ENCODE data around the gene TIMM50. TPM values are rescaled to one million over a fixed set of nuclear protein-coding genes. Genes with fewer than 3 reads are reported as not detected.

Gene TIMM50
- total RNA-seq, 1 experiment from 2014 or later: 97.2 TPM

- Histone ChIP-seq H2AFZ (ENCODE audit: low read length) (no peak overlapping the region), H3K27me3 (ENCODE audit: low read length) (no peaks in the 10 kb centered on the region), H3F3A (ENCODE audit: low read length, unreplicated experiment) (no peaks in the 10 kb centered on the region), H3K4me2 (ENCODE audit: low read length) (no peak overlapping the region), H3K79me2 (ENCODE audit: low read length) (0 out of 2 replicates have a peak, but pooled peaks cover 6% of the 10 kb centered on the region), H3K9me2 (replicated peaks; ENCODE audit: low read length) (no peaks in the 10 kb centered on the region), H3K27ac (ENCODE audit: low read length) (no peak overlapping the region), H3K36me3 (ENCODE audit: low read depth, low read length) (no peaks in the 10 kb centered on the region), H4K20me1 (ENCODE audit: low read length) (no peaks in the 10 kb centered on the region), H3K4me3 (ENCODE audit: low read length) (no peak overlapping the region), H3K4me1 (ENCODE audit: insufficient read depth, low read length) (peaks cover 9% of the 10 kb centered on the region; the same call in 1 of the 2 replicates), H3K9ac (ENCODE audit: low read length) (no peak overlapping the region), H3K9me3 (ENCODE audit: low read length) (no peaks in the 10 kb centered on the region)
- ChIA-PET CTCF (no interaction called here), POLR2A (ENCODE audit: unreplicated experiment) (no interaction called here)
- DNase-seq: no peak
- intact Hi-C loops (cut with micrococcal nuclease): no loop called here
- no peak for TF ChIP-seq EZH2phosphoT487 (IDR thresholded peaks at IDR 0.05; ENCODE audit: borderline replicate concordance, low read length)
- no peak for TF ChIP-seq CTCF (conservative IDR thresholded peaks at IDR 0.05; ENCODE audit: low read depth, low read length)
- no peak for TF ChIP-seq EZH2 (IDR thresholded peaks at IDR 0.05; ENCODE audit: low read length, unreplicated experiment)
- BruUV-seq (replicated peaks): no TSS peak
- no peak for ATAC-seq
Measured at GRCh38 chr19:39508629-39509028, 28.0 kb downstream of the TIMM50 start.

GRCh38 chr19:39509233-39509632 lies 28.6 kb downstream of the TIMM50 start:
- ChIA-PET POLR2A (ENCODE audit: unreplicated experiment) (no interaction called here), CTCF (no interaction called here)
- no peaks in the 10 kb centered on the region for H3F3A ChIP-seq (ENCODE audit: low read length, unreplicated experiment)
- no peak overlapping the region for H3K27ac ChIP-seq (ENCODE audit: low read length)
- no peak overlapping the region for H3K9ac ChIP-seq (ENCODE audit: low read length)
- intact Hi-C loops (cut with micrococcal nuclease): no loop called here
- no peaks in the 10 kb centered on the region for H3K9me2 ChIP-seq (replicated peaks; ENCODE audit: low read length)
- no peak for ATAC-seq
- H2AFZ ChIP-seq (ENCODE audit: low read length): no peak overlapping the region
- peaks cover 9% of the 10 kb centered on the region; the same call in 1 of the 2 replicates for H3K4me1 ChIP-seq (ENCODE audit: insufficient read depth, low read length)
- no peaks in the 10 kb centered on the region for H3K27me3 ChIP-seq (ENCODE audit: low read length)
- H3K9me3 ChIP-seq (ENCODE audit: low read length): no peaks in the 10 kb centered on the region
- no peak overlapping the region for H3K4me3 ChIP-seq (ENCODE audit: low read length)
- no peak for DNase-seq
- no peak overlapping the region for H3K4me2 ChIP-seq (ENCODE audit: low read length)
- H3K79me2 ChIP-seq (ENCODE audit: low read length): 0 out of 2 replicates have a peak, but pooled peaks cover 6% of the 10 kb centered on the region
- BruUV-seq (replicated peaks): no TSS peak
- H3K36me3 ChIP-seq (ENCODE audit: low read depth, low read length): no peaks in the 10 kb centered on the region
- TF ChIP-seq EZH2phosphoT487 (IDR thresholded peaks at IDR 0.05; ENCODE audit: borderline replicate concordance, low read length) (no peak), EZH2 (IDR thresholded peaks at IDR 0.05; ENCODE audit: low read length, unreplicated experiment) (no peak), CTCF (conservative IDR thresholded peaks at IDR 0.05; ENCODE audit: low read depth, low read length) (no peak)
- H4K20me1 ChIP-seq (ENCODE audit: low read length): no peaks in the 10 kb centered on the region

DNA sequence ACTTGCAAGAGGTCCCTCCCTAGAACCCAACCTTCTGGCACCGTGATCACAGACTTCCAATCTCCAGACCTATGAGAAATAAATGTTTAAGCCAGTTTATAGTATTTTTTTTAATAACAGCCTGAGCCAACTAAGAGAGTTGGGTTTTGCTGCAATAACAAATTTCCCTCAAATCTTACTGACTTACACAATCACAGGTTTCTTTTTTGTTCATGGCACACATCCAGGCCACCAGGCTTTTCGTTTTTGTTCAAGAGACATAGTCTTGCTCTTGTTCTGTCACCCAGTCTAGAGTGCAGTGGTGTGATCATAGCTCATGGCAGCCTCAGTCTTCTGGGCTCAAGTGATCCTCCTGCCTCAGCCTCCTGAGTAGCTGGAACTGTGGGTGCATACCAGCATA lies 32.4 kb downstream of the TIMM50 start:
- Histone ChIP-seq H4K20me1 (ENCODE audit: low read length) (no peaks in the 10 kb centered on the region), H3F3A (ENCODE audit: low read length, unreplicated experiment) (no peaks in the 10 kb centered on the region), H3K27ac (ENCODE audit: low read length) (no peak overlapping the region), H3K27me3 (ENCODE audit: low read length) (peaks cover 5% of the 10 kb centered on the region; the same call in 1 of the 2 replicates), H3K4me2 (ENCODE audit: low read length) (no peak overlapping the region), H3K36me3 (ENCODE audit: low read depth, low read length) (no peaks in the 10 kb centered on the region), H3K4me1 (ENCODE audit: insufficient read depth, low read length) (peaks cover 3% of the 10 kb centered on the region; the same call in 1 of the 2 replicates), H3K9me2 (replicated peaks; ENCODE audit: low read length) (no peaks in the 10 kb centered on the region), H3K79me2 (ENCODE audit: low read length) (0 out of 2 replicates have a peak, but pooled peaks cover under 1% of the 10 kb centered on the region), H2AFZ (ENCODE audit: low read length) (no peak overlapping the region), H3K4me3 (ENCODE audit: low read length) (no peak overlapping the region), H3K9ac (ENCODE audit: low read length) (no peak overlapping the region), H3K9me3 (ENCODE audit: low read length) (no peaks in the 10 kb centered on the region)
- BruUV-seq (replicated peaks): no TSS peak
- ATAC-seq (no peak), DNase-seq (no peak)
- intact Hi-C loops (cut with micrococcal nuclease): no loop called here
- POLR2A ChIA-PET (ENCODE audit: unreplicated experiment): no interaction called here
- TF ChIP-seq EZH2 (IDR thresholded peaks at IDR 0.05; ENCODE audit: low read length, unreplicated experiment) (no peak), CTCF (conservative IDR thresholded peaks at IDR 0.05; ENCODE audit: low read depth, low read length) (no peak), EZH2phosphoT487 (IDR thresholded peaks at IDR 0.05; ENCODE audit: borderline replicate concordance, low read length) (no peak)
- CTCF ChIA-PET: interaction anchor here (0.5 kb wide), 1 partner anchor 15 kb away, joined by 3 read pairs; no protein-coding TSS in a partner anchor
